Aorta (tissue), 5 donors: ENCODE measurements around the gene CLIC3. TPM values are rescaled to one million over a fixed set of nuclear protein-coding genes. Genes with fewer than 3 reads are reported as not detected.

Experiments used
- ATAC-seq: fragments of 200-7000 bp; cut with Tn5 transposase; one replicate; pipeline ENCODE4 v1.9.1; 2022; ENCODE audit warnings: moderate library complexity; ENCODE audit not compliant: low FRiP score
- DNase-seq, 2 donors: peaks; one replicate each; pipeline ENCODE4 v3.0.0-alpha.2; 2020
- H3K27ac ChIP-seq, 2 donors: one replicate each; pipeline ENCODE4 v1.5.1; 2013; ENCODE audit warnings: low read length in 2 of 2, mild to moderate bottlenecking in 2 of 2, moderate library complexity in 2 of 2, control low read depth in 1 of 2, inconsistent platforms in 1 of 2, low read depth in 1 of 2
- H3K27me3 ChIP-seq, 2 donors: one replicate each; pipeline ENCODE4 v1.6.1; 2013; ENCODE audit warnings: control low read depth in 1 of 2, low read length in 1 of 2, mild to moderate bottlenecking in 1 of 2, moderate library complexity in 1 of 2; ENCODE audit not compliant: insufficient read depth in 2 of 2, control insufficient read depth in 1 of 2
- H3K36me3 ChIP-seq, 2 donors: one replicate each; pipeline ENCODE4 v1.6.1; 2013; ENCODE audit warnings: control low read depth in 1 of 2, low read length in 1 of 2, mild to moderate bottlenecking in 1 of 2; ENCODE audit not compliant: insufficient read depth in 2 of 2, control insufficient read depth in 1 of 2
- H3K4me1 ChIP-seq, 2 donors: one replicate each; pipeline ENCODE4 v1.6.1; 2013; ENCODE audit warnings: low read length in 2 of 2, control low read depth in 1 of 2, mild to moderate bottlenecking in 1 of 2, moderate library complexity in 1 of 2; ENCODE audit not compliant: insufficient read depth in 2 of 2, control insufficient read depth in 1 of 2
- H3K4me3 ChIP-seq, 2 donors: one replicate each; pipeline ENCODE4 v1.5.1; 2013; ENCODE audit warnings: low read length in 2 of 2, control low read depth in 1 of 2, mild to moderate bottlenecking in 1 of 2
- H3K9me3 ChIP-seq: one replicate; pipeline ENCODE4 v1.6.1; 2013; ENCODE audit warnings: mild to moderate bottlenecking, low read length; ENCODE audit not compliant: control insufficient read depth
- WGBS, 2 donors: extraction: QIAGEN DNeasy Blood & Tissue Kit; methylation state at CpG; one replicate each; pipeline ENCODE4 v1.1.7; 2013; 5-methylcytosine and 5-hydroxymethylcytosine counted together
- intact Hi-C, 2 donors: fragments of 100-400 bp; cut with DNase I; formaldehyde crosslinking; loops; one replicate each; pipeline versions ENCODE4 v1.14.2 to v1.15.0; 2022
- polyA plus RNA-seq, 2 donors: library from polyadenylated mRNA; stranded (reverse); fragments of 200-250 nt; gene quantifications; one replicate each; pipeline ENCODE4 v1.2.3, GENCODE V29; 2013
- total RNA-seq, 2 donors: library from RNA; stranded (reverse); fragmentation: NEBNext Ultra II Directional; extraction: Animal tissue kit (Norgen Biotek cat#: 25700); gene quantifications; one replicate each; pipeline ENCODE4 v1.2.1, GENCODE V29; 2021
- donor health status: healthy with polysubstance abuse.
- donor health status: Bipolar disorder and iron deficiency.
- donor health status: DM: no; HTN: no; CAD: no.
- donor health status: DM: no; HTN: no; CAD: no.
- donor health status: DM: yes; HTN: yes; CAD: no.

Gene CLIC3
- total and polyA plus RNA-seq, 4 donors, result 1.6 to 7.0 (median 5.3) TPM

DNA sequence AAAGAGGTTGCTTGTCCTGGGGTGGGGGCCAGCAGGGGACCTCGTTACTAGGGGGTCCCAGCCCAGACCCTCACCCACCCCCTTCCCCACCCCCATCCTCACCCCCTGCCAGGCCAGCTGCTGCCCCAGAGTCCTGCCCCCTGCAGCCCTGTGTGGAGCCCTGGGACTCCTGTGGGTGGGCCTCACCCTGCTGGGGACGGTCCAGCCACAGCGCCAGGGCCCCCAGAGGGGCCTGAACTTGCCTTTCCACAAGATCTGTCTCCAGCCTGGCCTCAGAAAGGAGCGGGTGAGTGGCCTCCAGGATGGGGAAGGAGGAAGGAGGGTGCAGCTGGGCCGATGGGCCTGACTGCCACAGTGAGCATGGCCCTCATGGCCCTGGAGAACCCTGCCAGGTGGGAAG, 26.6 kb downstream of the CLIC3 start:
- Histone ChIP-seq H3K27ac (no peak overlapping the region), H3K9me3 (no peaks in the 10 kb centered on the region), H3K36me3 (no peaks in the 10 kb centered on the region), H3K27me3 (no peaks in the 10 kb centered on the region), H3K4me3 (no peak overlapping the region), H3K4me1 (no peaks in the 10 kb centered on the region)
- intact Hi-C loops, result no loop called here
- ATAC-seq, result no peak
- no peak for DNase-seq
- WGBS, 2 donors, result 83 to 84% methylated on average over 5 of the region's 5 CpGs

DNA sequence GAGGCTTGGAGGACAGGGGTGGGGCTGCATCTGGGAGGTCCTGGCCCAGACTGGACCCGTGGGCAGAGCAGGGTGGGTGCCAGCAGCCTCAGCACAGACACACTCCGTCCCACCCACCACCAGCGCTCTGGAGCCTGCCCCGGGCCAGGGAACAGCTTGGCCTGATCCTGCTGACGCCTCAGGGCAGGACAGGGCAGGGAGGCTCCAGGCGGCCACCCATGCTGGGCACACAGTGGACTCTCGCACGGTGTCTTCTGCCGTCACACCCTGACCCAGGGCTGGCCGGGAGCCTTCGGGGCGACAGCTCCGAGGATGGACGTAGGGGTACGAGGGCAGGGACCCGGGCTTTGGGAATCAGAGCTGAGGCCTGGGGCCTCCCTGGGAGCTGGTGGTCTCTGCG, 27.2 kb downstream of the CLIC3 start:
- no peak for ATAC-seq
- intact Hi-C loops, result no loop called here

DNA sequence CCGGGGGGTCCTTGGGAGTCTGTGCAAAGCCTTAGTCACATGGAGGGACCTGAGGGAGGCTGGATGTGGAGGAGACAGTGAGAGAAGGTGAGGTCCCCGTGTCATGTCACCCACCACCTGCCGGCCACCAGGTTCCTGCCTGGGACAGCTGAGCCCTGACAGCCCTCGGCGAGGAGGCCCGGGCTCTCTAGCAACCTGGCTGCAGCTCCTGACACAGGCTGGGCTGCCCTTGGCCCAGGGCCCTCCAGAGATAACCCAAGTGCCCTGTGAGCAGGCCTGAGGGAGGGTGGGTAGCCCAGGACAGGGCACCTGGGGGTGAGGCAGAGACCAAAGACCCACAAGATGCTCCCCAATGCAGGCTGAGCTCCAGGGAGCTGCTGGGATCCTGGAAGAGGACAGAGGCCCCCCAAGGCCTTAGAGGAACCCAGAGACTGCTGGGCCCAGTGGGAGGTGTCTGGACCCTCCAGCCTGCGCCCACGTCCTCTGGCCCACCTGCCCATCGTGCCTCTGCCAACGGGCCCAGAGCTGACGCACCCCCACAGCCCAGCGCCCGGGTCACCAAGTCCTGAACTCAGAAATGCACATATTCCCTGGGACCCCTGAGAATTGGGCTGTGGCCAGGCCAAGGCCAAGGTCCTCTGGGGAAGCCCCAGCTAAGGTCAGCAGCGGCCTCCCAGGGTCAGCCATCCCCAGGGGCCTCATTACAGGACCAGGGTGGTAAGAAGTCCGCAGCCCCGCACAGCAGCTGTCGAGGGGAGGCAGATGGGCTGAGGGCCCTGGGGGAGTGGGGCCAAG, 27.8 kb downstream of the CLIC3 start:
- Histone ChIP-seq H3K4me1 (no peaks in the 10 kb centered on the region), H3K9me3 (no peaks in the 10 kb centered on the region), H3K27me3 (no peaks in the 10 kb centered on the region), H3K36me3 (no peaks in the 10 kb centered on the region), H3K27ac (no peak overlapping the region), H3K4me3 (no peak overlapping the region)
- ATAC-seq (no peak), DNase-seq (no peak)
- 84 to 86% methylated on average over 17 of the region's 17 CpGs for WGBS, 2 donors
- intact Hi-C loops, result no loop called here

More for the DNA sequence above, 27.2 kb downstream of the CLIC3 start:
- Histone ChIP-seq H3K9me3 (no peaks in the 10 kb centered on the region), H3K4me3 (no peak overlapping the region), H3K27me3 (no peaks in the 10 kb centered on the region), H3K36me3 (no peaks in the 10 kb centered on the region), H3K4me1 (no peaks in the 10 kb centered on the region), H3K27ac (no peak overlapping the region)
- no peak for DNase-seq
- 86 to 87% methylated on average over 17 of the region's 17 CpGs for WGBS, 2 donors

DNA sequence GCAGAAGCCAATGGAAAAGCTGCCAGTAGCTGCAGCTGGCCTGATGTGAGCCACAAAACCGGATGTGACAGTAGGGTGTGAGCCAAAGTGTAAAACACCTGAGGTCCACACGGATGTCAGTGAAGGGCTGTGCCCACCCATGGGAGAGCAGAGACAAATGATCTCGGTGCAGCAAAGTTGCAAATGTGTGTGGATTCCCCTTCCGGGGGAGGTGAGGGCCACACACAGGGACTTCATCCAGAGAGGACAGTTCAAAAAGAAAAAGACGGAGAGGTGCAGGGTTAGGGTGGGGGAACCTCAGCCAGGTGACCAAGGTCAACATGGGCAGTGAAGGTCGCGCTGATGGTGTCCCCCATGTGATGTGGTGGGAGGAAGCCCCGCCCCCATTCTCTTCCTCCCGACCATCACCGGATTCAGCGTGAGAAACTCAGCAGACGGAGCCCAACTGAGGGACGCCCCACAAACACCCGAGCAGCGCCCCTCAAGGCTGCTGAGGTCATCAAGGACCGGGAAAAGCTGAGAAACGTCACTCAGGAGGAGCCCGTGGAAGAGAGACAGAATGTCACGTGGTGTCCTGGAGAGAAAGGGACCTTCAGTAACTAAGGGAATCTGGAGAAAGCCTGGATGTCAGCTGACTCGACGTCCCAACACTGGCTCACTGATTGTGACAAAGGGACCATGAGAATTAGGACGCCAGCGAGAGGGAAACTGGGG, 30.4 kb downstream of the CLIC3 start:
- 30 to 31% methylated on average over 23 of the region's 23 CpGs for WGBS, 2 donors
- intact Hi-C loops, result no loop called here
- ATAC-seq (no peak), DNase-seq (no peak)
- H3K27me3 ChIP-seq, result no peaks in the 10 kb centered on the region
- no peaks in the 10 kb centered on the region for H3K9me3 ChIP-seq
- no peak overlapping the region for H3K27ac ChIP-seq
- no peaks in the 10 kb centered on the region for H3K4me1 ChIP-seq
- no peaks in the 10 kb centered on the region for H3K36me3 ChIP-seq
- H3K4me3 ChIP-seq, result no peak overlapping the region

DNA sequence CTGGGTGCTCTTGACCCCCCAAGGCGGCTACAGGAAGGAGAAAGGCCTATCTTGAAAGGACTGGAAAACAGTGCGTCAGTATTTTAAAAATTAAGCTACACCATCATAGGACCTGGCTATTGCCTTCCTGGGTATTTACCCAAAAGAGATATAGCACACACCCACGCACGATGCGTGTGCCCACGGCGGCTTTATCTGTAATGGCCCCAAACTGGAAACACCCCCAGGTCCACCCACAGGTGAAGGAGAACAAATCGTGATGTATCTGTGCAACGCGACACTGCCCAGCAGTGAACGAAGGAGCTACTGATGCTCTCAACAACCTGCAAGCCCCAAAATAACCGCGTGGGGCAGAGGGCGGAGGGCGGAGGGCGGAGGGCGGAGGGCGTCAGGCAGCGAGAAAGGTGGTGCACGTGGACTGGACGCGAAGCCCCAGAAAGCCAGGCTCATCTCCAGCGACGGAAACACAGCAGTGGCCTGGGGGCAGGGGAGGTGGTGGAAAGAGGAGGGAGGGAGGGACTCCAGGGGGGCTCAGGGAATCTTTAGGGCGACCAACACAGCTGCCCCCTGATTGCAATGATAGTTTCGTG, 31.4 kb downstream of the CLIC3 start:
- DNase-seq (no peak), ATAC-seq (no peak)
- Histone ChIP-seq H3K27ac (no peak overlapping the region), H3K9me3 (no peaks in the 10 kb centered on the region), H3K36me3 (no peaks in the 10 kb centered on the region), H3K4me3 (no peak overlapping the region), H3K27me3 (no peaks in the 10 kb centered on the region), H3K4me1 (no peaks in the 10 kb centered on the region)
- intact Hi-C loops, result no loop called here
- 91% methylated on average over 26 of the region's 26 CpGs for WGBS, 2 donors

DNA sequence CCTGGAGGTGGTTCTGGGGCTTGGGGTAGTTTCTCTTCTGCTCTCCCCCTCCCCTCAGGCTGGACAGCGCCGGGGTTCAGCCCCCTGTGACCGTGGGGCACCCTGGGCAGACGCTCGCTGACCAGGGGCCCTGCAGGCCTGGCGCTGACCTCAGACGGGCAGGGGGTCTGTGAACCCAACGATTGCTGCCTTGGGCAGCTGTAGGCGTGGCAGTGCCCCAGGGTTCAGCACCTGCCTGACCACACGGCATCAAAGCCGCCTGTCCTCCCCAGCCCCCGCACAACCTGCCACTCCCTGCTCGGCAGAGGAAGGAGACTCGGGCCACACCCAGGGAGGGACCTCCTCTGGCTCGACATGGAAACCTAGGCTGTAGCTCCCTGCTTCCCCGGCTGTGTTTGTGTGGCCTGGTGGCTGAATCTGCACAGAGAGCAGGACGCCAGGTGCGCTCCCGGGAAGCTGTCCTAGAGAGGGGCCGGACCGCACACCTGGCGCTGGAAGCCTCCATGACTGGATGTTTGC, 32.1 kb downstream of the CLIC3 start:
- 86 to 88% methylated on average over 20 to 22 of the region's 22 CpGs for WGBS, 2 donors
- Histone ChIP-seq H3K9me3 (no peaks in the 10 kb centered on the region), H3K36me3 (no peaks in the 10 kb centered on the region), H3K4me3 (no peak overlapping the region), H3K27me3 (no peaks in the 10 kb centered on the region), H3K27ac (no peak overlapping the region), H3K4me1 (no peaks in the 10 kb centered on the region)
- ATAC-seq (no peak), DNase-seq (no peak)
- intact Hi-C loops, result no loop called here

DNA sequence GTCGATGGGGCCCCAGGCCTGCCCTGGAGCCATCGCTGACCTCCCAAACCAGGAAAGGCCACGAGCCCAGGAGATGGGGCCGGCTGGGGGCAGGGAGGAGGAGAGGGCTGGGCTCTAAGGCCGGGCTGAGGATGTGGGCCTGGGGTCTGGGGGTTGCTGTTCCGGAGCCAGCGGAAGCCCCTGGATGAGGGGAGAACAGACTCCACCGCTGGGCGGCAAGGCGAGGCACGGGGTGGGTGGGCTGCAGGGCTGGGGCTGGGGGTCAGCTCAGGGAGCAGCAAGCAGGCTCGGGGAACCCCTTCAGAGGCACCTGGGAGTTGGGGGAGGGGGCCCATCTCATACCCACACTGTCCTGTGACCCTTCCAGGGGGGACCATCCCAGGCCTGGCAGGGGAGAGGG, 32.6 kb downstream of the CLIC3 start:
- intact Hi-C loops, result no loop called here
- Histone ChIP-seq H3K9me3 (no peaks in the 10 kb centered on the region), H3K27me3 (no peaks in the 10 kb centered on the region), H3K27ac (no peak overlapping the region), H3K4me3 (no peak overlapping the region), H3K4me1 (no peaks in the 10 kb centered on the region), H3K36me3 (no peaks in the 10 kb centered on the region)
- ATAC-seq, result no peak
- WGBS, 2 donors, result 83 to 89% methylated on average over 11 to 12 of the region's 12 CpGs
- no peak for DNase-seq

DNA sequence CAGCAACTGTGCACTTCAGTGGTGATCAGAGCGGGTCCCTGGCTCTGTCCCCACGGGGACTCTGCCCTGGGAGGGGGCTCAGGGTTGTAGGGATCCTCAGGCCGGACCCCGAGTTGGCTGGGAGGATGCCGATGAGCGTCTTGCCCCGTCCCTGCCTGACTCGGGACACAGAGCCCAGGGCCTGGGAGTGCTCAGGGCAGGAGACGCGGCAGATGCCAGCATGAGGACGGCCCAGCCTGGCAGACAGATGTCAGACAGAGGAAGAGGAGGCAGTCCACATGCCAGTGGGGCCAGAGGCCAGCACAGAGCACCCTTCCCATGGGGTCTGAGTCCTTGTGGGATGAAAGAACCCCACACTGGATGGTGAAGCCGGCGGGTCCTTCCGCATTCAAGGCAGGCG, 33.0 kb downstream of the CLIC3 start:
- Histone ChIP-seq H3K4me1 (no peaks in the 10 kb centered on the region), H3K9me3 (no peaks in the 10 kb centered on the region), H3K27me3 (no peaks in the 10 kb centered on the region), H3K27ac (no peak overlapping the region), H3K36me3 (no peaks in the 10 kb centered on the region), H3K4me3 (no peak overlapping the region)
- ATAC-seq, result no peak
- no peak for DNase-seq
- intact Hi-C loops, result no loop called here
- 50 to 65% methylated on average over 15 of the region's 15 CpGs for WGBS, 2 donors
